Kidney tubule cell (primary cell): ENCODE measurements around the gene GPRC5A.

Experiments
- DNase-seq: peaks from one replicate; pipeline ENCODE4 v3.0.0-alpha.2; 2018; ENCODE audit warnings: low spot score

GPRC5A gene

DNA sequence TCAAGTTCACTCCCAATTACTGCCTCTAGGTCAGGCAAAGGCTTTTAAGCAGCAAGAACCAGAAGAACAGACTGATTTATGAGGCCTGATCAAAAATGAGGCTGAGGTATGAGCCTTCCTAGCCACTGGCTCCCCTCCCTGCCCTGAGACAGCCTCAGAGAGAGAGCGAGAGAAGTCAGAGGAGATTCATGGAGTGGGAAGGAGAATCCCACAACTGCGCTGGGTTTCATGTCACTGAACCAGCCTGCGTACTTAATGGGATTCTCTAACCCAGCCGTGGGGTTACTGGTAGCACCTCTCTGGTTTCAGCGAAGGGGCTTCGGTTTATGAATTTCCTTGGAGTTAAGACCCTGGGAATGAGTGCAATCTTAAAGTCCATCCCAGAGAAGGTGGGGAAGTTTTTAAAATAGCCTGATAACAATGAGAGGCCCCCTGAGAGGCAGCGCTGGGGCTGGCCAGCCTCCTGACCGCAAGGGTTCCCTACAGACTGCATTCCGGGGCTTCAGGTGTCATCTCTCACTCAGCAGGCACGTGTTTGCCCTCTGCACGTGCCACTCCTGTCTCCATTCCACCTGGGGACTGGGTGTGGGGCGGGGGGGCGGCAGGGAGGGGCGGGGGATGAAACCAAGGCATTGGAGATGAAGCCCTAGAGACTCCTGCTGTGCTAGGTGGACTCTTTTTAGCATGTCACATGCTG, 6.1 kb upstream of the GPRC5A start:
- no peak for DNase-seq

DNA sequence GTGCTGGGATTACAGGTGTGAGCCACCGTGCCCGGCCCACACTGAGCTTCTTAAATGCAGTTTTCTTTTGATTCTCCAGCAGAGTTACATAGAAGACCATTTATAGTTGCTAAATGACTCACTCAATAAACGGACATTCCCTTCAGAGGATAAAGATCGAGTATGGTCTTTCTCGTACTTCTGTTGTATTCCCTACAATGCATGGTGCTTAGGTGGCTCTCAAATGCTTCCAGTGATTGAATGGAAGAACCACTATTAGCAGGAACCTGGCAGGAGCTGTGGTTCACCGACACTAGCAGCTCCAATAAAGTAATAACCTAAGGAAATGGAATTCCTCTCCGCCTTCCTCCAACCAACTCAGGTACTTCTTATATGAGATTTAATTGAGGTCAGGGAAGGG, 3.9 kb upstream of the GPRC5A start:
- DNase-seq: no peak

GRCh38 chr12:12889701-12890100, 1.7 kb upstream of the GPRC5A start:
- DNase-seq: no peak

DNA sequence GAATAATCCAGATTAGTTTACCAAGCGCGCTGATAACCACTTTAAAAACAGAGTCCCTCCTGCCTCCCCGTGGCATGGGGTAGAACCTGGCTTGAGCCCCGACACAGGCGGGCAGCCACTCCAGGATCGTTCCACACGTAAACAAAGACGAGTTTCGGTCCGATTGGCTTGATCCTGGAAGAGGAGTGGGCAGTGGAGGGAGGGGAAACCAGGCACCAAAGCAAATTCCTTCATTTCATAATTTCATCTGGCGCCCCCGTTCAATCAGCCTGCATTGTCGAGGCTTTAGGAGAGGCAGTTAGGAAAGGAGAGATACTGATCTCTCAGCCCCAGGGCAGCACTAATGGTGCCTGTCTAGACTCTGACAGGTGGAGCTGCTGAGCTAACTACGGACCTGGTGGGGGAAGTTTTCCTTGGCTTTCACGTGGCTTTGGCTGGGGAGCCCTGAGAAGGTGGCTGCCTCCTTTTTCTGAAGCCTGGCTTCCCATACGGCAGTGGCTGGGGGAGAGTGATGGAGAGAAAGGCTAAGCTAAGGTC, 751 bp upstream of the GPRC5A start:
- peak; percentile 81 for DNase-seq

DNA sequence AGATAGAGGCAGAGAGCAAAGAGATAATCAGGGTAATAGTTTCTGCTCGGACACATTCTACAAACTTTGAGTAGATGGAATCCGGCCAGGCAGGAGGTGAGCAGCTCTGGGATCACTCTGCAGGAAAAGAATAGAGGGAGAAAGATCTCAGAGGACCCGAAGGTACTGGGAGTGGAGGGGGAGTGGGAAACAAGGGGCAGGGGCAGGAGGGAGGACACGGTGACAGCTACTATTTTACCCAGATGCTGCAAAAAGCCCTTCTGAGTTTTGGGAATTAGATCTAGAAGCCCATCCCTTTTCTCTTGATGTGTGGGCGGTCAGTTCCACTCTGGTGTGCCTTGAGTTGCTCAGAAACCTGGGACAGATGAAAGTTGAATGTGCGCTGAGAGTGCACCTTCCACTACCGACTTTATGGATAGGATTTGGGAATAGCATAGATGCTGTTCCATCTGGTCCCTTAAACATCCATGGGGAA, 556 bp downstream of the GPRC5A start:
- DNase-seq: no peak

GRCh38 chr12:12892681-12893141, 1.3 kb downstream of the GPRC5A start:
- peak; percentile 41 for DNase-seq

GRCh38 chr12:12893438-12893837, 2.1 kb downstream of the GPRC5A start:
- no peak for DNase-seq

- peak; percentile 91 for DNase-seq
Observed at GRCh38 chr12:12896260-12896659, 4.9 kb downstream of the GPRC5A start.

GRCh38 chr12:12897302-12897701, 5.9 kb downstream of the GPRC5A start:
- DNase-seq: no peak

DNA sequence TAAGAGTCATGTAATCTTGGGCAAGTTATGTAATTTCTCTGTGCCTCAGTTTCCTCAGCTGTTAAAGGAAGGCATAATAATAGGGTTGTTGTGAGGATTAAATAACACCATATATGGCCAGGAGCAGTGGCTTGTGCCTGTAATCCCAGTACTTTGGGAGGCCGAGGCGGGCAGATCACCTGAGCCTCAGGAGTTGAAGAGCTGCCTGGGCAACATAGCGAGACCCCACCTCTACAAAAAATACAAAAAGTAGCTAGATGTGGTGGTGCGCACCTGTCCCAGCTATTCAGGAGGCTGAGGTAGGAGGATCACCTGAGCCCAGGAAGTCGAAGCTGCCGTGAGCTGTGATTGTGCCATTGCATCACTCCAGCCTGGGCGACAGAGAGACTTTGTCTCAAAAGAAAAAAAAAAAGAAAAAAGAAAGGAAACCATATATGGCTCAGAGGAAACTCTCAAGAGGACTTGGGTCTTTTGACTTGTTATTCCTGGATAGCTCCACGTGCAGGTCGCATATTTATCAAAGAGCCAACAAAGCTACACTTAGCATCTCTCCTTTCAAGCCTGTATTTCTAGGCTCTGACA, 6.9 kb downstream of the GPRC5A start:
- DNase-seq: no peak

- no peak for DNase-seq
Observed at GRCh38 chr12:12898911-12899511, 7.6 kb downstream of the GPRC5A start.

DNA sequence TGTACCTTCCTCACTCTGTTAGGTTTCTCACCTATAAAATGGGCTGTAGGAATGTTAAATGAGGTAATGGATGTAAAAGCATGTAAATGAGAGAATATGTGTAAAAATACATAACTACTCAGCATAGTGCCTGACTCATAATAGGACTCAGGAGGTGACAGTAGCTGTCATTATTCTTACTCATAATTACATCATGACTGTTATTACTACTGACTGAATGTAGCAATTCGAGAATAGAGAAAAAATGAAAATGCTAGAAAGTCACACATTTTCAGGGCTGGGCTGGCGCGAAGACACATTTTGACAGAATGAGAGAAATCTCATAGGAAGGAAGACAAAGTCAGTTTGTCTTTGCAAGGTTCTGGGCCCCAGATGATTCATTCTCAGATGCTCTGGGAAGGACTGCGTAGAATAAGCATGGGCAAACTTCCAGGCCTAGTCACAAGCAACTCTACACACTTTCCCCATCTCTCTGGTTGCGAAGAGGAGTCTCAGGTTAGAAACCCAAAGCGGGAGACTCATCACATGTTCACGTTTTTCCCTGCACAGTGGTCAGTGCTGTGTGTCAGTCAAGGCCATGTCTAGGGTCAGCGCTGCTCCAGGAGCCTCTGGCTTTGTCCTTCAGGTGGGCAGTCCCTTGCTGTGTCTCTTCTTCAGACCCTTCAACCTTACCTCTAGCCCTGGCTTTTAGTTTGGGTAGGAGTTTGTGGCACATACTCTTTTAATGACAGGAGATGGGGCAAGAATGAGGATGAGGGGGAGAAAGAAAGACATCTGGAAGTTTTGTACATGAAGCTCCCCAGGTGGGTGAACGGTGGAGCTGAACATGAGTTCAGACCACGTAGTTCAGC, 8.4 kb downstream of the GPRC5A start:
- DNase-seq: peak; percentile 85

- DNase-seq: no peak
Observed at GRCh38 chr12:12900786-12901157, 9.4 kb downstream of the GPRC5A start.

DNA sequence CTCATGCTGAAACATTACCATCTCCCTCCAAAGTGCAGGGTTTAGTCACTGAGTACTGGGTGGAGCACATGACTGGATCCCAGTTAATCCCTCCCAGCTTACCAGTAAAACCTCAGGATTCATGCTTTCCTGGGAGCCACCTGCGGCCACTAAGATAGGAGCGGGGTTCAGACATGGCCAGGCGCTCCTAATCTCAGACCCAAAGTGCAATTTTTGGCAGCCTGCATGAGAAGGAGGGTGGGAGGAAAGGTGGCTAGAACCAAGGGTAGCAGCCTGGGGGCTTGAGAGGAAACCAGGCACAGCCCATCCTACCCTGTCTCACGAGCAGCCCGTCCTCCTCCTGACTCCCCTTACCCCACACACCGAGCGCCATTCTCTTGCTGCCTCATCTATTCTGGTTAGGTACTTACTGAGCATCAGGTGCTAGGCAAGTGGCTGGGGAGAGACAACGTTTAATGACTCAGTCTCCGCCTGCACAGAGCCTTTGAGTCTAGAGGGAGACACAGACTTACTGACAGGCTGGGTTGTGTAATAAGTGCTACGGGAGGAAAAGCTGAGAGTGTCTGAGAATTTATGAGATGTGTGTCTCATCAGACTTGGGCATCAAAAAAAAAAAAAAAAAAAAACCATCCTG, 9.9 kb downstream of the GPRC5A start:
- peak; percentile 91 for DNase-seq

DNA sequence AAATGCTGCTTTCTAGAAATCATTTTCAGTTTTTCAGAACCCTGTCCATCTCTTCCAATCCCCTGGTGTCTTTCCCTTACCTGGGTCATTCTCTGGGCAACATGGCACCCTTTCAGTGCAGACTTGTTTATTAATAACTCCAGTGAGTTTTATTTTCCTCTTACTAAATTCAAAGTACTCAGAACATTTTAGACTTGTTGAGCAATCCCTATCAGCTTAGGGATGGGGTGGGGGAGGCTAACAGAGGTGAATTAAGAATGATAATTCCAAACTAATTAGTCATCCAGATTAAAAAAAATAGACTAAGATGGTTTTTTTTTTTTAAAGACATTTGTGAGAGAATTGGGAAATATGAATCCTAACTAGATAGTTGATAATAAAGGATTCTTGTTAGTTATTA, 10.7 kb downstream of the GPRC5A start:
- DNase-seq: no peak

- DNase-seq: peak; percentile 69
Observed at GRCh38 chr12:12903642-12904609, 12.6 kb downstream of the GPRC5A start.

DNA sequence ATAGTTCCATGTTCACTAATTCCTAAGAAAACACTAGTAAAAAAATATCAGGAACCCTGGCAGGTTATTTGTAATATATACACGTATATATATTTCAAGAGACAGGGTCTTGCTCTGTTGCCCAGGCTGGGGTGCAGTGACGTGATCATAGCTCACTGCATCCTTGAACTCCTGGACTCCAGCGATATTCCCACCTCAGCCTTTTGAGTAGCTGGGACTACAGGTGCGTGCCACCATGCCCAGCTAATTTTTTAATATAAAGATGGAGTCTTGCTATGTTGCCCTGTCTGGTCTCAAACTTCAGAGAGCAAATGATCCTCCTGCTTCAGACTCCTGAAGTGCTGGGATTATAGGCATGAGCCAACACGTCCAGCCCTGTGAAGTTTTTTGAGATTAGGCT, 16.2 kb downstream of the GPRC5A start:
- no peak for DNase-seq

GRCh38 chr12:12908252-12908651, 16.9 kb downstream of the GPRC5A start:
- DNase-seq: no peak

DNA sequence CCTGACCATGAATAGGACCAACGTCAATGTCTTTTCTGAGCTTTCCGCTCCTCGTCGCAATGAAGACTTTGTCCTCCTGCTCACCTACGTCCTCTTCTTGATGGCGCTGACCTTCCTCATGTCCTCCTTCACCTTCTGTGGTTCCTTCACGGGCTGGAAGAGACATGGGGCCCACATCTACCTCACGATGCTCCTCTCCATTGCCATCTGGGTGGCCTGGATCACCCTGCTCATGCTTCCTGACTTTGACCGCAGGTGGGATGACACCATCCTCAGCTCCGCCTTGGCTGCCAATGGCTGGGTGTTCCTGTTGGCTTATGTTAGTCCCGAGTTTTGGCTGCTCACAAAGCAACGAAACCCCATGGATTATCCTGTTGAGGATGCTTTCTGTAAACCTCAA, 17.3 kb downstream of the GPRC5A start:
- no peak for DNase-seq

DNA sequence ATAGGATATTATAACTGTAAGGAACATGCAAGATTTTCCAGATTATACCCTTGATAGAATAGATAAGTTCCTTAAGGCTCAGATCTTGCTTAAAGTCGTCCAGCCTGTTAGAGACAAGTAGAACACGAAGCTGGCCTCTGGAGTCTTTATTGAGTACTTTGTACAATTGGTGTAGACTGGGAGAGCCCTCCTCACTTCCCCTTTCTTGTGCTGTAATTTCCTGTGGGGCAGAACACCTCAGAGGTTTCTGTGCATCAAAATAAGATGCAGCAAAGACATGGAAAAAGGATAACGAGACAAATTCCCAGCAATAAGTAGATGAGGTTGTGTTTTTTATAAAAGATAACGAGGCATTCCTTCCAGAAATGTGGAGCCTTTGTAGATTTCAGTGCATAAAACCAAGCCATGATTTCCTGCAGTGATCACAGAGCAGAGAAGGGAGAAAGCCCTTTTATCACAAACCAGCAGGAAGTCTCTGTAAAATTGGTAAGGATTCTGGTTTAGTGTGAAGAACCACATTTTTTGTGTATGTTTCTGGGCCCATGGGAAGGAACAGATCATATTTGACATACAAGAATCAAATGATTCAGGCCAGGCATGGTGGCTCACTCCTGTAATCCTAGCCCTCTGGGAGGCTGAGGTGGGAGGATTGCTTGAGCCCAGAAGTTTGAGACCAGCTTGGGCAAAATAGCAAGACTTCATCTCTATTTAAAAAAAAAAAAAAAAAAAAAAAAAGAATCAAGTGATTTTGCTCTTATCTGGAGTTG, 18.0 kb downstream of the GPRC5A start:
- DNase-seq: no peak
